GM10266 (cell line): ENCODE results near the gene RABGAP1L.

Source experiments
- DNase-seq: peaks from one replicate; pipeline ENCODE4 v3.0.0; 2012; ENCODE audit errors: extremely low spot score
- TF ChIP-seq, protein P1 (sequence below): IDR thresholded peaks from 2 replicates; pipeline ENCODE4 v1.5.1; 2012; ENCODE audit warnings: mild to moderate bottlenecking, low read depth; ENCODE audit not compliant: control insufficient read depth, insufficient read depth; ENCODE audit errors: missing control alignments

Gene RABGAP1L

DNA sequence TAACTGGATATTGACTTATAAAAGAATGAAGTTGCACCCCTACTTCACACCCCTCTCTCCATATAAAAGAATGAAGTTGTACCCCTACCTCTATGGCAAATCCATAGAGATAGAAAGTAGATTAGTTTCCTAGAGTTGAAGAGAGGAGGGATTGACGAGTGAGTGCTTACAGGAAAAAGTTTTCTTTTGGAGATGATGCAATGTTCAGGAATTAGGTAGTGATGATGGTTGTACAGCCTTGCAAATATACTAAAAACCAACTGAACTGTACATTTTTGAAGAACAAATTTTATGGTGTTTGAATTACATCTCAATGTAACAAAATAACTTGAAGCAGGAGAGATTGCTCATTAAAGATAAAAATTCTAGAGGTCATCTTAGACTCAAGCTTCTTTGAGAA lies 561.3 kb downstream of the RABGAP1L start:
- DNase-seq, result no peak
- TF ChIP-seq, protein P1, sequence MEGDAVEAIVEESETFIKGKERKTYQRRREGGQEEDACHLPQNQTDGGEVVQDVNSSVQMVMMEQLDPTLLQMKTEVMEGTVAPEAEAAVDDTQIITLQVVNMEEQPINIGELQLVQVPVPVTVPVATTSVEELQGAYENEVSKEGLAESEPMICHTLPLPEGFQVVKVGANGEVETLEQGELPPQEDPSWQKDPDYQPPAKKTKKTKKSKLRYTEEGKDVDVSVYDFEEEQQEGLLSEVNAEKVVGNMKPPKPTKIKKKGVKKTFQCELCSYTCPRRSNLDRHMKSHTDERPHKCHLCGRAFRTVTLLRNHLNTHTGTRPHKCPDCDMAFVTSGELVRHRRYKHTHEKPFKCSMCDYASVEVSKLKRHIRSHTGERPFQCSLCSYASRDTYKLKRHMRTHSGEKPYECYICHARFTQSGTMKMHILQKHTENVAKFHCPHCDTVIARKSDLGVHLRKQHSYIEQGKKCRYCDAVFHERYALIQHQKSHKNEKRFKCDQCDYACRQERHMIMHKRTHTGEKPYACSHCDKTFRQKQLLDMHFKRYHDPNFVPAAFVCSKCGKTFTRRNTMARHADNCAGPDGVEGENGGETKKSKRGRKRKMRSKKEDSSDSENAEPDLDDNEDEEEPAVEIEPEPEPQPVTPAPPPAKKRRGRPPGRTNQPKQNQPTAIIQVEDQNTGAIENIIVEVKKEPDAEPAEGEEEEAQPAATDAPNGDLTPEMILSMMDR, result no peak

DNA sequence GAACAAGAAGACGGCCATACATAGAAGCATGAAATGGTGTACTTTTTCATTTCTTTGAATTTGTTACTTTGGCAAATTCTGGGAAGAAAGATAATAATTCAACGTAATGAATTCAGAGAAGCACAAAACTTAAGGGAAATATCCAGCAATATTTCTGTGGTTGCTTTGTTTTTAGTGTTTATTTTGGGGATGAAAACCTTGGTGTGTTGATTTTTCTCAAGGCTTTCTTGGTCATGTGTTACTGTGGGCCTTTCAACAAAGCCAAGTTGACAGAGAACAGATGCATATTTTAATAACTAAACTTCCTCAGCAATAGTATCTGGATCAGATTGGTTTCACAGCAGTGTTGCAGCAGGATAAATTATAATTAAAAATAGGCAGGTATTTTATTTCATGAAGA lies 561.9 kb downstream of the RABGAP1L start:
- TF ChIP-seq, protein P1, result no peak

DNA sequence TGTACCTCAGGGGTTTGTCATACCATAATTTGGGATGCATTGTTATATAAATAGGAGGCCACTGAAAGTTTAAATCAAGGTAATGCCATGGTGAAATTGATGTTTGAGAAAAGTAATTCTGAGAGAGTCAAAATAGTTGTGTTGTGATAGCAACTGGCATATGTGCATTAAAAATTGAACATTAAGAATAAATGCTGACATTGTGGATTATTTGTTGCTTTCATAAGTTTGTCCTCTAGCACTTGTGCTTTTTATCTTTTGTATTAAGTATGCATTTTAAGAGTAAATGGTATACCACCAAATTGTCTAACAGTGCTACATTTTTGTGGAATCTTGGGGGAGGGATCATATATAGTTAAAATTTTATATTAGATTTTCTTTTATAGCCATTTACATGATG lies 564.5 kb downstream of the RABGAP1L start:
- TF ChIP-seq, protein P1, result no peak
- DNase-seq, result no peak

More for the DNA sequence above, 561.9 kb downstream of the RABGAP1L start:
- no peak for DNase-seq

DNA sequence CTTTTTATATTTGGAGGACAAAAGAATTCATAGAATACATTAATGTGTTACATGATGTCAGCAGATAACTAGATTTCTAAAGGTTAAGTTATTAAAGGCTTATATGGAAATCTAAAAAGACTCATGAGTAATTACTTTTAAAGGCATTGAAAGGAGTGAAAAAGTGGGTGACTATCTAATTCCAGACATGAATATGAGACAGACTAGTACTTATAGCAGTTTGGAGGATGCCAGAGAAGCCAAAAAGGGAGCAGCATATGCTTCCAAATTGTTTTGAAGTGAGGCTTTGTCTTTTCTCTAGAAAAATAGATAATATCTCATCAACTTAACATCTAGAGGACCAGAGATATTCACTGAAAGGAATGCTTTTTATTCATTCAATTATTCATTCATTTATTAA lies 564.9 kb downstream of the RABGAP1L start:
- TF ChIP-seq, protein P1, result no peak
- DNase-seq, result no peak

DNA sequence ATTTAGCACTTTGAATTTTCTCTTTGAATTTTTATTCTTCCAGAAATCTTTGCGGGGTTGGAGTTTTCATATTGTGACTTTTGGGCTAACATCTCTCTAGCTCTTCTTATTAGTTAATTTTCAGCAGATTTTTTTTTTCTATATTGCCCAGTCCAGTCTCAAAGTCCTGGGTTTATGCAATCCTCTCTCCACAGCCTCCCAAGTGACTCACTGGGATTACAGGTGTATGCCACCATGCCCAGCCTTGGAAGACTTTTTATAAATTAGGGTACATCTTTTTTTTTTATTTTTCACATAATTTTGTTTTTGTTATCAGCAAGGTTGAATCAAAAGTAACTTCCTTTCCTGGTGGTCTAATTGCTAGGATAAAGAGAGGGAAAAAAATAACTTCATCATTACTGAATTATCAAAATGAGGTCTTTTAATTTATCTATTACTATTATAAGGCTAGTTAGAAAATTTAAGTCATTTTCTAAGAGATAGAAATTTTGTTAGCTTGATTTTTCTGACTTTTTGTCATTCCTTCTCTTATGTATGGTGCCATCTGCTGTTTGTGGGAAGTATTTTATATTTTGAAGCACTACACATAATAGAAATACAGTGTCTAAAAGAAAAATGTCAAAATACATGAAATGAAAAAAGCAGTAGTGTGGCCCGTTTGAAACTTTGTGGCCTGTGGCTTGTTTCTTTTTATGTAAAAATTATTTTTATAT lies 567.0 kb downstream of the RABGAP1L start:
- TF ChIP-seq, protein P1, result peak; percentile 45
- peak; percentile 17 for DNase-seq

DNA sequence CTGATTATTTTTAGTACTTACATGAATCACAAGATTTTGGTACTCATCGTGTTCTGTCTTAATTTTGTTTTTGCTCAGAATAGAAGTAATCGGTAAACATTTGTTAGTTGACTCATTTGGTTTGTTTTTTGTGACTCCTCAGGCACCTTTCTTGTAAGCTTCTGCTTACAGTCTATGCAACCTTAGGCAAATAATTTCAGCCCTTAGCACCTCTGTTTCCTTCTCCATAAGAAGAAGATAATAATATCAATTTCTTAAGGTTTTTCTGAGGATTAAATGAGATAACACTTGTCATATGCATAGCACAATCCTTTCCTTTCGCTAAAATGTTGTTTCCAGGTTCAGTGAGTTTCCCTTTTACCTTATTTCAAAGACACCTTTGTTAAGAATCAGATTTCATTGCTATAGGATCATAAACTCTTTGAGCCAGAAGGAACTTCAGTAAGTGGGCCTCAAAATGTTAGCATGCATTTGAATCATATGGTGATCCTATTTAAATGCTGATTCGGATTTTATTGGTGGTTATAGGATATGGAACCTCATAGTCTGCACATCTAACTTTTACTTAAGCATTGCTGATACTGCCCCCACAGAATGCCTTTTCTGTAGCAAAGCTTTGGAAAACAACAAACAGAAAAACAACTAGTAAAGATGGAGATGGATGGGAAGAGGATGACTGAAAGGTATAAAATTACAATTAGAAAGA lies 567.7 kb downstream of the RABGAP1L start:
- DNase-seq, result no peak
- TF ChIP-seq, protein P1, result no peak

DNA sequence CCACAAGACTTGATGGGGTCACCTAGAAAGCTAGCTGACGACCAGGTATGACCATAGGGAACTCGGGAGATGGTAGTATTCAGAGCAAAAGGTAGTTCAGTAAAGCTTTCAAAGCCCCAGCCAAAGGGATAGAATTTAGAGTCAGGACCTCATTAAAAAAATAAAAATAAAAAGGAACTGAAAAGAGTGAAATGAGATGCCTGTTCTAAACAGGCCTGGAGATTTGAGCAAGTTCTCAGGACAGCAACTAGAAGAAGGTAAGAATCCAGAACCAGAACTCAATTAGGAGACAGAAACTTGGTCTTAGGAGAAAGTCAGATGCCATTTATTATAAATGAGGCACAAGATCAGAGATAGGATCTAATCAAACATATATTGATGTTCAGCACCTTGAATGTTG lies 575.0 kb downstream of the RABGAP1L start:
- no peak for DNase-seq
- TF ChIP-seq, protein P1, result no peak
